Loucy (cell line): ENCODE measurements around the gene PPM1B.

ENCODE experiments used
- CTCF ChIP-seq: fragments of 200-600 bp; sonication (generic); conservative IDR thresholded peaks from 2 replicates; pipeline ENCODE4 v1.5.1; 2014; ENCODE audit warnings: mild to moderate bottlenecking, antibody characterized with exemption, low read length
- EZH2phosphoT487 ChIP-seq: fragments of 200-600 bp; IDR thresholded peaks from 2 replicates; pipeline ENCODE4 v1.6.1; 2018; ENCODE audit warnings: antibody characterized with exemption, mild to moderate bottlenecking, moderate library complexity, borderline replicate concordance

- TF ChIP-seq CTCF (no peak), EZH2phosphoT487 (no peak)
Observed at GRCh38 chr2:44131177-44131576, 37.5 kb upstream of the PPM1B start.
